Head of caudate nucleus (tissue), 42 donors: Measurements from ENCODE around the gene AKNA.
A peak's percentile ranks its signal among the peaks of the same experiment; 100 is the strongest.

Experiments used
- DNase-seq, 42 donors: peaks; one replicate each; pipeline versions ENCODE4 v3.0.0 to v3.0.0-alpha.2; 2020 to 2021; ENCODE audit warnings: mixed read lengths in 7 of 42
- intact Hi-C: fragments of 100-400 bp; cut with DNase I; formaldehyde crosslinking; loops from one replicate; pipeline ENCODE4 v1.15.0; 2022

AKNA gene

GRCh38 chr9:114383521-114384231, 4.1 kb downstream of the AKNA start:
- intact Hi-C loops, result no loop called here
- DNase-seq, result peak in 16 of 42 donors; percentile 24 to 69 (median 50)

- intact Hi-C loops, result no loop called here
- DNase-seq, result peak in 32 of 42 donors; percentile 41 to 81 (median 60)
Observed at GRCh38 chr9:114382699-114383520, 4.9 kb downstream of the AKNA start.

GRCh38 chr9:114378883-114379282, 8.9 kb downstream of the AKNA start:
- peak in 1 of 42 donors; percentile 1 for DNase-seq
- intact Hi-C loops, result no loop called here

GRCh38 chr9:114378016-114378415, 9.8 kb downstream of the AKNA start:
- intact Hi-C loops, result no loop called here
- peak in 1 of 42 donors; percentile 4 for DNase-seq

GRCh38 chr9:114376586-114377445, 11.0 kb downstream of the AKNA start:
- intact Hi-C loops, result no loop called here

GRCh38 chr9:114375386-114376175, 12.2 kb downstream of the AKNA start:
- intact Hi-C loops, result no loop called here
- no peak for DNase-seq

More at GRCh38 chr9:114376586-114377445, 11.0 kb downstream of the AKNA start:
- DNase-seq, result no peak

GRCh38 chr9:114374936-114375335, 12.8 kb downstream of the AKNA start:
- no peak for DNase-seq
- intact Hi-C loops, result no loop called here

GRCh38 chr9:114373960-114374730, 13.6 kb downstream of the AKNA start:
- intact Hi-C loops, result no loop called here
- DNase-seq, result no peak

- intact Hi-C loops, result no loop called here
Observed at GRCh38 chr9:114372921-114373448, 14.8 kb downstream of the AKNA start.

GRCh38 chr9:114371973-114372917, 15.5 kb downstream of the AKNA start:
- peak in 5 of 42 donors; percentile 26 to 41 (median 31) for DNase-seq

More at GRCh38 chr9:114372921-114373448, 14.8 kb downstream of the AKNA start:
- peak in 35 of 42 donors; percentile 33 to 80 (median 52) for DNase-seq

GRCh38 chr9:114371343-114371944, 16.3 kb downstream of the AKNA start:
- no peak for DNase-seq
- intact Hi-C loops, result no loop called here

More at GRCh38 chr9:114371973-114372917, 15.5 kb downstream of the AKNA start:
- intact Hi-C loops, result no loop called here

GRCh38 chr9:114370968-114371320, 16.8 kb downstream of the AKNA start:
- DNase-seq, result peak; percentile 75 to 98 (median 92)

GRCh38 chr9:114370251-114370967, 17.4 kb downstream of the AKNA start:
- peak in 28 of 42 donors; percentile 21 to 78 (median 58) for DNase-seq
- intact Hi-C loops, result no loop called here

More at GRCh38 chr9:114370968-114371320, 16.8 kb downstream of the AKNA start:
- intact Hi-C loops, result no loop called here

- no peak for DNase-seq
- intact Hi-C loops, result no loop called here
Observed at GRCh38 chr9:114369216-114370130, 18.3 kb downstream of the AKNA start.
